Esophagus squamous epithelium (tissue), 5 donors: ENCODE results near the gene GINS3. TPM values are rescaled to one million over a fixed set of nuclear protein-coding genes. Genes with fewer than 3 reads are reported as not detected.
"Not testable (repeated sequence)": the region's sequence is repeated elsewhere in the genome, so short reads cannot be mapped to it uniquely, and the experiment has no call there.

ENCODE experiments used
- DNase-seq: peaks from one replicate; lab custom pipeline; 2025; lab: John Stamatoyannopoulos, UW
- H3K27ac ChIP-seq, 4 donors: fragments of 200-600 bp; sonication (generic); one replicate each; pipeline ENCODE4 v1.5.1; 2016 to 2019; ENCODE audit warnings: mild to moderate bottlenecking in 1 of 4
- H3K27me3 ChIP-seq, 4 donors: fragments of 200-600 bp; sonication (generic); 1 replicate in 3 of 4; 2 replicates in 1 of 4; pipeline versions ENCODE4 v1.5.1 to v1.6.0; 2017 to 2021; ENCODE audit warnings: antibody characterized with exemption in 1 of 4
- H3K36me3 ChIP-seq, 3 donors: fragments of 200-600 bp; sonication (generic); one replicate each; pipeline ENCODE4 v1.5.1; 2016 to 2019
- H3K4me1 ChIP-seq, 3 donors: fragments of 200-600 bp; sonication (generic); one replicate each; pipeline ENCODE4 v1.5.1; 2017 to 2019
- H3K4me3 ChIP-seq, 4 donors: fragments of 200-600 bp; sonication (generic); 1 replicate in 3 of 4; 2 replicates in 1 of 4; pipeline ENCODE4 v1.5.1; 2016 to 2019; ENCODE audit warnings: mild to moderate bottlenecking in 2 of 4, moderate library complexity in 1 of 4
- H3K9me3 ChIP-seq, 3 donors: fragments of 200-600 bp; sonication (generic); one replicate each; pipeline ENCODE4 v1.5.1; 2016 to 2019
- POLR2A ChIP-seq, 4 donors: fragments of 450-650 bp; IDR thresholded peaks; one replicate each; pipeline ENCODE4 v1.6.1; 2017; ENCODE audit warnings: antibody characterized with exemption in 4 of 4, mild to moderate bottlenecking in 4 of 4, moderate library complexity in 3 of 4
- WGBS, 2 donors: methylation state at CpG; one replicate each; pipeline ENCODE4 v1.1.5; 2018; 5-methylcytosine and 5-hydroxymethylcytosine counted together
- intact Hi-C: fragments of 100-400 bp; cut with DNase I; formaldehyde crosslinking; loops from one replicate; pipeline ENCODE4 v1.15.0; 2022
- total RNA-seq, 4 donors: library from RNA; depleted of rRNA; stranded (reverse); fragments of >200 nt; gene quantifications; one replicate each; pipeline ENCODE4 v1.1.0, GENCODE V29; 2016
- TF ChIP-seq, protein P1 (sequence below), 6 experiments: fragments of 450-650 bp in 4 of 6; fragments of 200-600 bp in 2 of 6; sonication (generic) in 2 of 6; IDR thresholded peaks; one replicate each; pipeline ENCODE4 v1.5.1; 2016 to 2019; ENCODE audit warnings: antibody characterized with exemption in 6 of 6, mild to moderate bottlenecking in 4 of 6, moderate library complexity in 4 of 6
- donor health status: DM: yes; HTN: yes; CAD: no.

The GINS3 gene
- total RNA-seq, 4 donors from 2014 or later = 7.1 to 15.1 (median 10.8) TPM

DNA sequence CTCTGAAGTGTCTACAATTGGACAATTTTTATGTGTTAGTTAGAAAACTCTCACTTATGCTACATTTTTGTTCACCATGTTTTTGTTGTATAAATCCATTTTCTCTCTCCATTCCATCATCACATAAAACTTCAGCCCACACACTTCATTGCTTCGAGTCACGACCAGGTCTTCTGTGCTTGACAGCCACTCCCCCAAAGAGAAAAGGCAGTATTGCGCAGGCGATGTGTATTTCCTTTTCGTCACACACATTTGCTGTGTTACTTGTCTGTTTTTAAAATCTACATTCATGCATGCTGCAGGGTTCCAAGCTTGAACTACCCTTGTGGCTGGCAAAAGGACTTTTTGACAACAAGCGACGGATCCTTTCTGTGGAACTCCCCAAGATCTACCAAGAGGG is 10.5 kb downstream of the GINS3 start:
- H3K4me3 ChIP-seq = no peak overlapping the region
- H3K27ac ChIP-seq = peak overlapping the region in 1 of 4 donors; percentile 32
- H3K27me3 ChIP-seq = no peaks in the 10 kb centered on the region
- TF ChIP-seq POLR2A (IDR thresholded peaks at IDR 0.05) = no peak
- TF ChIP-seq, protein P1, sequence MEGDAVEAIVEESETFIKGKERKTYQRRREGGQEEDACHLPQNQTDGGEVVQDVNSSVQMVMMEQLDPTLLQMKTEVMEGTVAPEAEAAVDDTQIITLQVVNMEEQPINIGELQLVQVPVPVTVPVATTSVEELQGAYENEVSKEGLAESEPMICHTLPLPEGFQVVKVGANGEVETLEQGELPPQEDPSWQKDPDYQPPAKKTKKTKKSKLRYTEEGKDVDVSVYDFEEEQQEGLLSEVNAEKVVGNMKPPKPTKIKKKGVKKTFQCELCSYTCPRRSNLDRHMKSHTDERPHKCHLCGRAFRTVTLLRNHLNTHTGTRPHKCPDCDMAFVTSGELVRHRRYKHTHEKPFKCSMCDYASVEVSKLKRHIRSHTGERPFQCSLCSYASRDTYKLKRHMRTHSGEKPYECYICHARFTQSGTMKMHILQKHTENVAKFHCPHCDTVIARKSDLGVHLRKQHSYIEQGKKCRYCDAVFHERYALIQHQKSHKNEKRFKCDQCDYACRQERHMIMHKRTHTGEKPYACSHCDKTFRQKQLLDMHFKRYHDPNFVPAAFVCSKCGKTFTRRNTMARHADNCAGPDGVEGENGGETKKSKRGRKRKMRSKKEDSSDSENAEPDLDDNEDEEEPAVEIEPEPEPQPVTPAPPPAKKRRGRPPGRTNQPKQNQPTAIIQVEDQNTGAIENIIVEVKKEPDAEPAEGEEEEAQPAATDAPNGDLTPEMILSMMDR (IDR thresholded peaks at IDR 0.05) = no peak
- no peaks in the 10 kb centered on the region for H3K9me3 ChIP-seq
- no peak for DNase-seq
- H3K4me1 ChIP-seq = peaks cover 0 to 9% (median 0%) of the 10 kb centered on the region in 3 donors
- H3K36me3 ChIP-seq = peaks cover 0 to 26% (median 0%) of the 10 kb centered on the region in 3 donors
- WGBS, 2 donors = 84 to 88% methylated on average over 7 of the region's 7 CpGs
- intact Hi-C loops = no loop called here

GRCh38 chr16:58409316-58409973 is 17.2 kb downstream of the GINS3 start:
- Histone ChIP-seq H3K4me1 (peaks cover 15 to 44% (median 23%) of the 10 kb centered on the region in 3 donors), H3K27ac (peak overlapping the region; percentile 81 to 87 (median 86)), H3K4me3 (no peak overlapping the region), H3K27me3 (no peaks in the 10 kb centered on the region), H3K9me3 (no peaks in the 10 kb centered on the region), H3K36me3 (peaks cover 0 to 13% (median 0%) of the 10 kb centered on the region in 3 donors)
- 28 to 36% methylated on average over 6 of the region's 6 CpGs for WGBS, 2 donors
- intact Hi-C loops = no loop called here
- peak; percentile 9 for DNase-seq
- TF ChIP-seq, protein P1 (IDR thresholded peaks at IDR 0.05) = no peak
- TF ChIP-seq POLR2A (IDR thresholded peaks at IDR 0.05) = no peak

DNA sequence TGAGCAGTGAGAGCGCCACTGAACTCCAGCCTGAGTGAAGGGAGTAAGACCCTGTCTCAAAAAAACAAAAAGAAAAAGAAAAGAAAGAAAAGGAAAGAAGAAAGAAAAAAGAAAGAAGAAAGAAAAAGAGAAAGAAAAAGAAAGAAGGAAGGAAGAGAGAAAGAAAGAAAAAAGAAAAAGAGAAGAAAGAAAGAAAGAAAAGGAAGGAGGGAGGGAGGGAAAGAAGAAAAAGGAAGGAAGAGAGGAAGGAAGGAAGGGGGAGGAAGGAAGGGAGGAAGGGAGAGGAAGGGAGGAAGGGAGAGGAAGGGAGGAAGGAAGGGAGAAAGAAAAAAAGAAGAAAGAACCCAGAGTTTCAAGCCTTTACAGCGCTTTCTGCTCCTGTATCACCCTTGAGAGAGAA is 19.1 kb downstream of the GINS3 start:
- TF ChIP-seq, protein P1 (IDR thresholded peaks at IDR 0.05) = no peak
- intact Hi-C loops = no loop called here
- DNase-seq = no peak
- Histone ChIP-seq H3K36me3 (no peaks in the 10 kb centered on the region), H3K27ac (peak overlapping the region in 3 of 4 donors; percentile 46 to 87 (median 69)), H3K4me3 (no peak overlapping the region), H3K27me3 (no peaks in the 10 kb centered on the region), H3K9me3 (no peaks in the 10 kb centered on the region), H3K4me1 (peaks cover 15 to 44% (median 23%) of the 10 kb centered on the region in 3 donors)
- 70 to 85% methylated on average over 2 of the region's 2 CpGs for WGBS, 2 donors

DNA sequence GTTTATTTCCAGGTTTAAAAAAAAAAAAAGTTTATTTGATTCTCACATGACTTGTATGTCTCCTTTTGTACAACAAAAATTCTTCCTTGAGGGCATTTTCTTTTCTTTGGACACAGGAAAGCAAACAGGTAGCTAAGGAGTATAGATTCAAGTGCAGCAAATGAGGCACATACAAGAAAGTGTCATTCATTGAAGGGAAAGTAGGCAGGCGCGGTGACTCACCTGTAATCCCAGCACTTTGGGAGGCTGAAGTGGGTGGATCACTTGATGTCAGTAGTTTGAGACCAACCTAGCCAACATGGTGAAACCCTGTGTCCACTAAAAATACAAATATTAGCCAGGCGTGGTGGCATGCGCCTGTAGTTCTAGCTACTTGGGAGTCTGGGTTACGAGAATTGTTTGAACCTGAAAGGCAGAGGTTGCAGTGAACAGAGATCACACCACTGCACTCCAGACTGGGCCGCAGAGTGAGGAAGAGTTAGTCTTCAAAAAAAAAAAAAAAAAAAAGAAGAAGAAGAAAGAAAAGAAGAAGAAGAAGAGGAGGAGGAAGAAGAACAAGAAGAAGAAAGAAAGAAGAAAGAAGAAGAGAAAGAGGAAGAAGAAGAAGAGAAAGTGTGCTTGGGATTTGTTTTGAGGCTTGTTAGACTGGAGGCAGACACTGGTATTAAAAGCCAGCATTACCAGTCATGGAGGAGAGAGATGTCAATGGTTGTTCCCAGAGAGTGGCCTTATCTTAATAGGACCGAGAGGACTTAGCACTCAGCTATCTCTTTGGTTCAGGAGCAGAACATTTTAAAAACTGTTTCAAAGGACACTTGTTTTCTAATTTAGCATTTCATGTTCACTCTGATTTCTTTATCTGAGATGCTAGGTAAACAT is 19.7 kb downstream of the GINS3 start:
- DNase-seq = no peak
- no peak for TF ChIP-seq POLR2A (IDR thresholded peaks at IDR 0.05)
- intact Hi-C loops = no loop called here
- H3K4me3 ChIP-seq = no peak overlapping the region
- peaks cover 15 to 44% (median 23%) of the 10 kb centered on the region in 3 donors for H3K4me1 ChIP-seq
- H3K9me3 ChIP-seq = no peaks in the 10 kb centered on the region
- no peaks in the 10 kb centered on the region for H3K27me3 ChIP-seq
- 63 to 64% methylated on average over 6 to 7 of the region's 7 CpGs for WGBS, 2 donors
- peak overlapping the region in 3 of 4 donors; percentile 46 to 87 (median 69) for H3K27ac ChIP-seq
- no peaks in the 10 kb centered on the region for H3K36me3 ChIP-seq

DNA sequence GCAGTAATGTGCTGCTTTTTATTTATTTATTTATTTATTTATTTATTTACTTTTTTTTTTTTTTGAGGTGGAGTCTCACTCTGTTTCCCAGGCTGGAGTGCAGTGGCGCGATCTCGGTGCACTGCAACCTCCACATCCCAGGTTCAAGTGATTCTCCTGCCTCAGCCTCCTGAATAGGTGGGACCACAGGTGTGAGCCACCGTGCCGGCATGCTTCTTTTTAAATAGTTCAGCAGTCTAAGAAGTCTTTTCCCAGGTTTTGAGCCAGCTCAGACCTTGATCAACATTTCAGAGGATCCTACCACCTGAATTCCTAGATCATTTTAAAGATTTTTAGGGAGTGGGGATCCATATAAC is 20.3 kb downstream of the GINS3 start:
- H3K36me3 ChIP-seq, H3K27me3 ChIP-seq, DNase-seq, H3K4me3 ChIP-seq, intact Hi-C loops, H3K9me3 ChIP-seq, H3K27ac ChIP-seq: not testable (repeated sequence)
- 97 to 99% methylated on average over 5 of the region's 5 CpGs for WGBS, 2 donors
- peaks cover 15 to 50% (median 23%) of the 10 kb centered on the region in 3 donors for H3K4me1 ChIP-seq

- intact Hi-C loops = no loop called here
- TF ChIP-seq, protein P1 (IDR thresholded peaks at IDR 0.05) = no peak
- TF ChIP-seq POLR2A (IDR thresholded peaks at IDR 0.05) = no peak
- Histone ChIP-seq H3K27me3 (peaks cover 0 to under 1% (median 0%) of the 10 kb centered on the region in 4 donors), H3K9me3 (no peaks in the 10 kb centered on the region), H3K36me3 (no peaks in the 10 kb centered on the region), H3K27ac (no peak overlapping the region), H3K4me3 (no peak overlapping the region), H3K4me1 (peaks cover 15 to 53% (median 23%) of the 10 kb centered on the region in 3 donors)
- DNase-seq = no peak
- WGBS, 2 donors = 70 to 84% methylated on average over 4 to 6 of the region's 6 CpGs
These were observed 21.1 kb downstream of the GINS3 start for GRCh38 chr16:58413359-58413758.
